OCI-LY3 (cell line): ENCODE results near the gene ADCY9.
"Not testable (repeated sequence)": the region's sequence is repeated elsewhere in the genome, so short reads cannot be mapped to it uniquely, and the experiment has no call there.

Experiments used
- H2AFZ ChIP-seq: fragments of 200-600, 300-600 bp; shearing (Covaris generic); 2 replicates; pipeline ENCODE4 v1.6.0; 2014; ENCODE audit warnings: antibody characterized with exemption, low read depth, low read length
- H3K27ac ChIP-seq: fragments of 200-600, 300-600 bp; sonication (generic); 2 replicates; pipeline ENCODE4 v1.5.1; 2014; ENCODE audit warnings: mild to moderate bottlenecking, low read length, moderate library complexity, mixed read lengths
- H3K27me3 ChIP-seq: fragments of 200-600, 300-600 bp; sonication (generic); 2 replicates; pipeline ENCODE4 v1.6.1; 2014; ENCODE audit warnings: low read depth, low read length, mixed read lengths
- H3K36me3 ChIP-seq: fragments of 200-600, 300-600 bp; sonication (generic); replicated peaks from 2 replicates; pipeline ENCODE3; 2014; ENCODE audit warnings: low read depth, low read length, mixed read lengths
- H3K4me1 ChIP-seq: fragments of 300-600, 200-600 bp; sonication (generic); 2 replicates; pipeline ENCODE4 v1.6.1; 2014; ENCODE audit warnings: low read length, mixed read lengths
- H3K4me2 ChIP-seq: fragments of 200-600, 300-600 bp; sonication (generic); 2 replicates; pipeline ENCODE4 v1.6.1; 2014; ENCODE audit warnings: low read length, mixed read lengths
- H3K4me3 ChIP-seq: fragments of 300-600, 200-600 bp; sonication (generic); 2 replicates; pipeline ENCODE4 v1.5.1; 2014; ENCODE audit warnings: antibody characterized with exemption, mild to moderate bottlenecking, low read length, moderate library complexity
- H3K79me2 ChIP-seq: fragments of 300-600, 200-600 bp; shearing (Covaris generic); 2 replicates; pipeline ENCODE4 v1.6.1; 2014; ENCODE audit warnings: mild to moderate bottlenecking, low read length, mixed read lengths
- H3K9ac ChIP-seq: fragments of 300-600, 200-600 bp; shearing (Covaris generic); 2 replicates; pipeline ENCODE4 v1.6.0; 2014; ENCODE audit warnings: mild to moderate bottlenecking, low read length, moderate library complexity
- H3K9me3 ChIP-seq: fragments of 200-600, 300-600 bp; shearing (Covaris generic); 2 replicates; pipeline ENCODE4 v1.6.1; 2014; ENCODE audit warnings: low read length, mixed read lengths; ENCODE audit not compliant: insufficient read depth
- H4K20me1 ChIP-seq: fragments of 200-600, 300-600 bp; sonication (generic); 2 replicates; pipeline ENCODE4 v1.6.1; 2016; ENCODE audit warnings: low read length, mixed read lengths; ENCODE audit not compliant: insufficient read depth
- CTCF ChIP-seq: fragments of 200-600, 300-600 bp; sonication (generic); IDR thresholded peaks from 2 replicates; pipeline ENCODE4 v1.5.1; 2014; ENCODE audit warnings: antibody characterized with exemption, low read length, low read depth
- EZH2phosphoT487 ChIP-seq: fragments of 200-600 bp; shearing (Covaris generic); IDR thresholded peaks from 2 replicates; pipeline ENCODE4 v1.6.1; 2018; ENCODE audit warnings: antibody characterized with exemption, mixed run types, low read depth

Gene ADCY9

GRCh38 chr16:4158143-4159093 is 42.2 kb upstream of the ADCY9 start:
- H3K4me2 ChIP-seq, result no peak overlapping the region

GRCh38 chr16:4157376-4157825 is 41.2 kb upstream of the ADCY9 start:
- Histone ChIP-seq H3K4me2 (no peak overlapping the region), H3K36me3 (no peaks in the 10 kb centered on the region), H2AFZ (no peak overlapping the region), H3K4me3 (no peak overlapping the region), H3K27me3 (peaks cover 3% of the 10 kb centered on the region; the same call in 1 of the 2 replicates), H3K9ac (no peak overlapping the region), H3K4me1 (no peaks in the 10 kb centered on the region; the same call in 1 of the 2 replicates), H4K20me1 (no peaks in the 10 kb centered on the region), H3K27ac (no peak overlapping the region), H3K79me2 (no peaks in the 10 kb centered on the region), H3K9me3 (no peaks in the 10 kb centered on the region)
- TF ChIP-seq CTCF (no peak), EZH2phosphoT487 (no peak)

More at GRCh38 chr16:4158143-4159093, 42.2 kb upstream of the ADCY9 start:
- no peaks in the 10 kb centered on the region for H3K36me3 ChIP-seq
- no peak overlapping the region for H3K27ac ChIP-seq
- H3K79me2 ChIP-seq, result no peaks in the 10 kb centered on the region
- no peaks in the 10 kb centered on the region for H3K9me3 ChIP-seq
- H3K9ac ChIP-seq, result no peak overlapping the region
- no peak overlapping the region for H3K4me3 ChIP-seq
- no peaks in the 10 kb centered on the region for H4K20me1 ChIP-seq
- TF ChIP-seq CTCF (no peak), EZH2phosphoT487 (no peak)
- H2AFZ ChIP-seq, result no peak overlapping the region
- no peaks in the 10 kb centered on the region; the same call in 1 of the 2 replicates for H3K4me1 ChIP-seq
- H3K27me3 ChIP-seq, result peaks cover 3% of the 10 kb centered on the region; the same call in 1 of the 2 replicates

- not testable (repeated sequence) for H3K36me3 ChIP-seq, H3K4me1 ChIP-seq, H3K9me3 ChIP-seq, H3K4me3 ChIP-seq, H4K20me1 ChIP-seq, H3K27me3 ChIP-seq, H3K27ac ChIP-seq, H3K9ac ChIP-seq, H3K4me2 ChIP-seq, H2AFZ ChIP-seq, H3K79me2 ChIP-seq
Measured at GRCh38 chr16:4156503-4156902, 40.3 kb upstream of the ADCY9 start.

- not testable (repeated sequence) for H2AFZ ChIP-seq, H4K20me1 ChIP-seq, H3K27me3 ChIP-seq, H3K79me2 ChIP-seq, H3K36me3 ChIP-seq, H3K9me3 ChIP-seq, H3K4me3 ChIP-seq, H3K27ac ChIP-seq, H3K4me2 ChIP-seq, H3K4me1 ChIP-seq, H3K9ac ChIP-seq
Measured at GRCh38 chr16:4153364-4153763, 37.1 kb upstream of the ADCY9 start.

- Histone ChIP-seq H3K9me3 (no peaks in the 10 kb centered on the region), H3K9ac (no peak overlapping the region), H3K79me2 (no peaks in the 10 kb centered on the region), H3K27ac (no peak overlapping the region), H3K4me2 (no peak overlapping the region), H3K4me1 (no peaks in the 10 kb centered on the region), H3K4me3 (no peak overlapping the region), H3K36me3 (no peaks in the 10 kb centered on the region), H4K20me1 (no peaks in the 10 kb centered on the region), H2AFZ (no peak overlapping the region), H3K27me3 (no peaks in the 10 kb centered on the region)
- TF ChIP-seq CTCF (no peak), EZH2phosphoT487 (no peak)
Measured at GRCh38 chr16:4152267-4152666, 36.0 kb upstream of the ADCY9 start.
